Activated B cell treated with CpG ODN at 0.5 μM for 24 hours (primary cell): ENCODE measurements around the gene MED31. TPM values are rescaled to one million over a fixed set of nuclear protein-coding genes. Genes with fewer than 3 reads are reported as not detected.

Experiments
- ATAC-seq: fragments of 200-7000 bp; cut with Tn5 transposase; one replicate; pipeline ENCODE4 v1.10.0; 2021; ENCODE audit warnings: low read depth, mild to moderate bottlenecking, moderate library complexity
- CTCF ChIA-PET: fragments of 350-600 bp; sonication (Branson Sonifier 250); formaldehyde crosslinking; loops from one replicate; lab custom pipeline; 2021; ENCODE audit warnings: antibody characterized with exemption; lab: Charles Lee
- POLR2A ChIA-PET: fragments of 350-600 bp; sonication (Branson Sonifier 250); formaldehyde crosslinking; loops from one replicate; lab custom pipeline; 2021; ENCODE audit warnings: antibody characterized with exemption; lab: Charles Lee
- DNase-seq: peaks from one replicate; pipeline ENCODE4 v3.0.0; 2022
- H3K27ac Mint-ChIP-seq: one replicate; pipeline ENCODE4 v1.8.0; 2020; ENCODE audit warnings: mixed read lengths
- H3K27me3 Mint-ChIP-seq: one replicate; pipeline ENCODE4 v1.8.0; 2021; ENCODE audit warnings: mixed read lengths
- H3K36me3 Mint-ChIP-seq: one replicate; pipeline ENCODE4 v1.8.0; 2021; ENCODE audit warnings: low read depth, mixed read lengths
- H3K4me1 Mint-ChIP-seq: one replicate; pipeline ENCODE4 v1.8.0; 2021; ENCODE audit warnings: mixed read lengths
- H3K4me3 Mint-ChIP-seq: one replicate; pipeline ENCODE4 v1.8.0; 2020; ENCODE audit warnings: mild to moderate bottlenecking, mixed read lengths
- H3K9me3 Mint-ChIP-seq: one replicate; pipeline ENCODE4 v1.8.0; 2020; ENCODE audit warnings: mixed read lengths
- intact Hi-C: fragments of 100-400 bp; cut with micrococcal nuclease; formaldehyde crosslinking; loops from one replicate; pipeline ENCODE4 v1.15.1; 2024
- total RNA-seq: library from RNA; stranded (reverse); gene quantifications from 2 replicates; pipeline ENCODE4 v1.2.3, GENCODE V29; 2022
- TF ChIP-seq, protein P1 (sequence below): fragments of 200-600 bp; IDR thresholded peaks from one replicate; pipeline ENCODE4 v1.8.0; 2022; ENCODE audit warnings: antibody characterized with exemption, mild to moderate bottlenecking

Gene MED31
- 16.5 and 23.4 TPM in 2 replicates for total RNA-seq

DNA sequence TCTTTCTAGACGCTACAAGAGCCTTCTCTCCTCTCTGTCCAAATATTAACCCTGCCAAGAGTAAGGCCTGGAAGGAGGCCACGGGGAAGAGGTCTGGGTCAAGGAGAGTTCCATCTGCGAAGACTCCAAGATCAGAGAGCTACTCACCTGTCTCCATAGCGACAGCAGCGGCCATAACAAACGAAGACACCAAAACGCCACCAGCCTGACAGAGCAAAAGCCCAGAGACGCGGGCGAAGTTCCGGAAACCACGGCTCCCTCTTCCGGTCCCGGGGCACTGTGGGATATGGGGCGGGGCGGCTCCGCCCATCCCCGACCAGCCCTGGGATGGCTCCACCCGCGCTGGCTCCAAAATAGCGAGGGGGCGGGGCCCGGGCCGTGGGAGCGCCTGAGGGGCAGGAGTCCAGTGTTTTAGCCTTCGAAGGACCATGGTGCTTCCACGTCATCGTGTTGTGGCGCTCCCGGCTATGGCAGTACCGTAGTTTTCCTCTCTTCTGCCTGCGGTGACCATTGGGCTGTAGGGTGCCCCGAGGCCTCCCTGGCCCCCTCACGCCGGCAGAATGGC, at the start of gene MED31, which contains the start of gene C17orf100:
MED31 (minus strand) TSS at position 252 of the 565 bp plus-strand sequence; CDS start at position 175, 77 bp downstream.
C17orf100 (plus strand) TSS at position 409 of the 565 bp plus-strand sequence; CDS start at position 561, 152 bp downstream.
- ATAC-seq (peak; percentile 90), DNase-seq (peak; percentile 97)
- Mint-ChIP-seq H3K27ac (peak within 1 kb of the TSS; percentile 100), H3K4me1 (peaks cover 69% of the 10 kb centered on the region), H3K9me3 (no peaks in the 10 kb centered on the region), H3K4me3 (peak within 1 kb of the TSS; percentile 100), H3K36me3 (peaks cover 40% of the 10 kb centered on the region), H3K27me3 (no peaks in the 10 kb centered on the region)
- TF ChIP-seq, protein P1, sequence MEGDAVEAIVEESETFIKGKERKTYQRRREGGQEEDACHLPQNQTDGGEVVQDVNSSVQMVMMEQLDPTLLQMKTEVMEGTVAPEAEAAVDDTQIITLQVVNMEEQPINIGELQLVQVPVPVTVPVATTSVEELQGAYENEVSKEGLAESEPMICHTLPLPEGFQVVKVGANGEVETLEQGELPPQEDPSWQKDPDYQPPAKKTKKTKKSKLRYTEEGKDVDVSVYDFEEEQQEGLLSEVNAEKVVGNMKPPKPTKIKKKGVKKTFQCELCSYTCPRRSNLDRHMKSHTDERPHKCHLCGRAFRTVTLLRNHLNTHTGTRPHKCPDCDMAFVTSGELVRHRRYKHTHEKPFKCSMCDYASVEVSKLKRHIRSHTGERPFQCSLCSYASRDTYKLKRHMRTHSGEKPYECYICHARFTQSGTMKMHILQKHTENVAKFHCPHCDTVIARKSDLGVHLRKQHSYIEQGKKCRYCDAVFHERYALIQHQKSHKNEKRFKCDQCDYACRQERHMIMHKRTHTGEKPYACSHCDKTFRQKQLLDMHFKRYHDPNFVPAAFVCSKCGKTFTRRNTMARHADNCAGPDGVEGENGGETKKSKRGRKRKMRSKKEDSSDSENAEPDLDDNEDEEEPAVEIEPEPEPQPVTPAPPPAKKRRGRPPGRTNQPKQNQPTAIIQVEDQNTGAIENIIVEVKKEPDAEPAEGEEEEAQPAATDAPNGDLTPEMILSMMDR: no peak
- intact Hi-C loops: loop anchor here (1.0 to 5.0 kb wide), 3 partner anchors 11 to 1206 kb away; partner anchors contain the start of genes CYB5D1, KIAA0753, NAA38 and TMEM88
- POLR2A ChIA-PET: interaction anchor here (1.0 to 1.9 kb wide), 4 partner anchors 10 to 481 kb away, joined by 3 to 28 read pairs (median 6); partner anchors contain the start of genes KIAA0753 and TXNDC17
- CTCF ChIA-PET: no interaction called here

DNA sequence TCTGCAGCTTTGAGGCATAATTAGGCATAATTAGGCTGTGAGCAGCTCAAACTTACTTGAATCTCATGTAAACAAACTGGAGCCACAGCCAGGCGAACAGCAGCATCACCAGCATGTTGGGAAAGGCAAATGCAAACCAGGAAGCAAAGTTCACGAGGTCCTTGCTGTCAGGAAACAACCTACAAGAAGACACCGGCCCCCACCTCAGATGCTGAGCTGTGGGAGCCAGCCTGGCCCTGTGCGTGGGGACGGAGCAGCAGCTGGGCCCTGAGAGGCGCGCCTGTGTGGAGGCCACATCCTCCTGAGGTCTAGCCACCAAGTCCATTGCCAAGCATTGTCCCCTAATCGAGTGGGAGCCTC, 49.5 kb upstream of the MED31 start:
- H3K36me3 Mint-ChIP-seq: no peaks in the 10 kb centered on the region
- CTCF ChIA-PET: interaction anchor here (2.5 kb wide), 1 partner anchor 228 kb away, joined by 15 read pairs; no protein-coding TSS in a partner anchor
- no peak for ATAC-seq
- H3K4me1 Mint-ChIP-seq: peaks cover 3% of the 10 kb centered on the region
- no peak for DNase-seq
- POLR2A ChIA-PET: no interaction called here
- H3K9me3 Mint-ChIP-seq: no peaks in the 10 kb centered on the region
- no peak overlapping the region for H3K27ac Mint-ChIP-seq
- intact Hi-C loops: loop anchor here (1.0 kb wide), 1 partner anchor 228 kb away; no protein-coding TSS in a partner anchor
- TF ChIP-seq, protein P1: no peak
- no peak overlapping the region for H3K4me3 Mint-ChIP-seq
- H3K27me3 Mint-ChIP-seq: peaks cover 18% of the 10 kb centered on the region

DNA sequence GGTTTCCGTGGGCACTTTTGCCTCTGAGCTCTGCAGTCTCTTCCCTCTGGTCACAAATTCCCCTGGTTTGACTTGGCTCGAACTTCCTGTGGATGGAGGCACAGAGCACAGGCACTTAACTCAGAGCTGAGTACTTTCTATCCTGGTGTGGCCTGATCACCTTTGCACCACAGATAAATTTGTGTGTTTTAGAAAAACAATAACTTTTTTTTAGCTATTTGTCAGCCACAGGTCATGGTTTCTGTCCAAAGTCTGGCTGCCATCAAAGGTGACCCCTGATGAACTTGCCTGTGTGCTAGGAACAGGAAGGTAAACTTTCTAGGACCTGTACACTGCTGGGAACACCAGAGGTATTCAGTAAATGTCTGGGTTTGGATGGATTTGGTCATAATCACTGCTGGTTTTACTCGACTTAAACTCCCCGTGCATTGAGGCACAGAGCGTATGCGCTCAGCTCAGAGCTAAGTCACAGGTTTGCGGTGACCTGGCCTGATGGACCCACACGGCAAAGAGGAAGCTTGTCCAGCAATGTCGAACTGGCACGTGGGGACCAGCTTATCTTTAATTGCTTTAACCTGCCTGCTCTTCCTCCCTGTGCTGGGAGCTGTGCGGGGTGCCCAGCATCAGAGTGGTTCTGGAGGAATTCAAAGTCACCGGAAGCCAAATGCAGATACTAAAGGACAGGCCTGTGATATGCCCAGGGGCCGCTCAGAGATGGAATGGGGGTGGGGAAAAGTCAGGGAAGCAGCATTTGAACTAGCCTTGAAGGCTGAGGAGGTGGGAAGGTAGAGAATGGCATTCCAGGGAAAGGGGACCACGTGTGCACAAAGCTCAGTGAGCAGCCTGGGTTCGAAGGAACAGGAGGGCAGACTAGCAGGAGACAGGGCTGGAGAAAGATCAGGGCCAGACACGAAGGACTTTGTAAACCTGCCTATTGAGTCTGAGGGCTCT, 48.9 kb upstream of the MED31 start:
- peaks cover 3% of the 10 kb centered on the region for H3K4me1 Mint-ChIP-seq
- intact Hi-C loops: no loop called here
- TF ChIP-seq, protein P1: no peak

DNA sequence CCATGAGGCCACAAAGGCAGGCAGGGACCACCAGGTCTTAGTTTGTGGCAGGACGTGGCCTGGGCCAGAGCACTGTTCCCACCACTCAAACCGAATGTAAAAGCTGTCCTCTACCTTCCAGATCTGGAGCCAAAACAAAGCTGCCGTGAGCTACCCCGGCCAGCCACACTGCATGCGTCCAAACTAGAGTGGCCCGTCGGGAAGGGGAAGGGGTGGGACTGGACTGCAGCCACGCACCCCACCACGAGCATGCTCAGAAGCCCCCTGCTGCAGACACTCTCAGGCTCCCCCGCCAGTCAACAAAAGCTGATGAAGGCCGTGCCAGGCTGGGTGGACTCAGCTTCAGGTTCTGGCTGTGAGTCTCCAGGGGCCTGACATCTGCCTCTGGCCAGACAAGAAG, 46.6 kb upstream of the MED31 start:
- Mint-ChIP-seq H3K9me3 (no peaks in the 10 kb centered on the region), H3K27me3 (peaks cover 15% of the 10 kb centered on the region), H3K4me3 (no peak overlapping the region), H3K36me3 (no peaks in the 10 kb centered on the region), H3K4me1 (peaks cover 3% of the 10 kb centered on the region), H3K27ac (no peak overlapping the region)
- ATAC-seq (no peak), DNase-seq (no peak)
- intact Hi-C loops: no loop called here
- TF ChIP-seq, protein P1: no peak
- ChIA-PET CTCF (no interaction called here), POLR2A (no interaction called here)

More for the DNA sequence above, 48.9 kb upstream of the MED31 start:
- Mint-ChIP-seq H3K27ac (no peak overlapping the region), H3K27me3 (peaks cover 17% of the 10 kb centered on the region), H3K9me3 (no peaks in the 10 kb centered on the region), H3K4me3 (no peak overlapping the region), H3K36me3 (no peaks in the 10 kb centered on the region)
- DNase-seq (no peak), ATAC-seq (no peak)
- ChIA-PET POLR2A (no interaction called here), CTCF (interaction anchor here (2.5 kb wide), 1 partner anchor 227 kb away, joined by 15 read pairs; no protein-coding TSS in a partner anchor)
